Breast epithelium (tissue), 3 donors: ENCODE data around the gene UBE2D2.

Experiments
- POLR2A ChIP-seq: fragments of 450-650 bp; IDR thresholded peaks from one replicate; pipeline ENCODE4 v1.6.1; 2016; ENCODE audit warnings: antibody characterized with exemption, mild to moderate bottlenecking, moderate library complexity
- POLR2AphosphoS5 ChIP-seq, 3 donors: sonication (generic); formaldehyde crosslinking; IDR thresholded peaks; one replicate each; pipeline ENCODE4 v1.6.1; 2017; ENCODE audit warnings: antibody characterized with exemption in 3 of 3

DNA sequence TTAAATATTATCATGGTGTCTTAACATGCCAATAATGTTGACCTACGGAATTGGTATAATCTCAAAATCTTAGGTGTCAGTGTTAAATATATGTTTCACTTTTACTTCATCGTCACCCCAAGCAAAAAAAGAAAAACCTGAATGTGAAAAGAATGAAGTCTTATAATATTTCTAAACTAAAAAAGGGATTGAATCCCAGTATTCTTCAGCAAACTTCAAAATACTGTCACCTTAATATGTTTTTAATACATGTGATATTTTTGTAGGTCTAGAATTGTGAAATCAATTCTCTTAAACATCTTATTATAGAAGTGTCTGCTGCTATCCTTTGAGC is 14.1 kb downstream of the UBE2D2 start:
- TF ChIP-seq POLR2A (no peak), POLR2AphosphoS5 (IDR thresholded peaks at IDR 0.05) (no peak)
